Upper lobe of left lung (tissue), 4 donors: Measurements from ENCODE around the gene ATAD2B.

Experiments
- CTCF ChIP-seq, 6 experiments: fragments of 450-650 bp in 4 of 6; fragments of 200-600 bp in 2 of 6; sonication (generic) in 2 of 6; IDR thresholded peaks; one replicate each; pipeline ENCODE4 v1.5.1; 2016 to 2019; ENCODE audit warnings: antibody characterized with exemption in 6 of 6
- EP300 ChIP-seq, 4 donors: sonication (generic); formaldehyde crosslinking; IDR thresholded peaks; one replicate each; pipeline ENCODE4 v1.5.1; 2017; ENCODE audit warnings: antibody characterized with exemption in 4 of 4, control low read depth in 2 of 4
- POLR2A ChIP-seq, 4 donors: fragments of 450-650 bp; IDR thresholded peaks; one replicate each; pipeline ENCODE4 v1.5.1; 2016 to 2017; ENCODE audit warnings: antibody characterized with exemption in 4 of 4, mild to moderate bottlenecking in 2 of 4
- POLR2AphosphoS5 ChIP-seq, 2 donors: sonication (generic); formaldehyde crosslinking; IDR thresholded peaks; one replicate each; pipeline ENCODE4 v1.5.1; 2017; ENCODE audit warnings: antibody characterized with exemption in 2 of 2

DNA sequence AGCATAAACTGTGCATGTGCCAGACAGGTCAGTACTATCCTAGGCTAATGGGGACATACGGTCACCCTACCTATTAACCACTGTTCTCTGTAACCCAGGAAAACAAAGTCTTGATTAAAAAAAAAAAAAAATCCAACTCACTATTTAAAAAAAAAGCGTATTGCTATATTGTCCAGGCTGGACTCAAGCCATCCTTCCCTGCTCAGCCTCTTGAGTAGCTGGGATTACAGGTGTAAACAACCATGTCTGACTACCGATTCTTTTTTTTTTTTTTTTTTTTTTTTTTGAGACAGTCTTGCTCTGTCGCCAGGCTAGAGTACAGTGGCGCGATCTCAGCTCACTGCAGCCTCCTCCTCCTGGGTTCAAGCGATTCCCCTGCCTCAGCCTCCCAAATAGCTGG, 11.6 kb downstream of the ATAD2B start:
- no peak for TF ChIP-seq POLR2A (IDR thresholded peaks at IDR 0.05)
- TF ChIP-seq CTCF (IDR thresholded peaks at IDR 0.05), result no peak
- TF ChIP-seq POLR2AphosphoS5 (IDR thresholded peaks at IDR 0.05), result no peak
- TF ChIP-seq EP300 (IDR thresholded peaks at IDR 0.05), result no peak
